NCI-H2029 (cell line): ENCODE results near the gene ESRRA.
A peak's percentile ranks its signal among the peaks of the same experiment; 100 is the strongest.
"Not testable (repeated sequence)": the region's sequence is repeated elsewhere in the genome, so short reads cannot be mapped to it uniquely, and the experiment has no call there.

Source experiments
- DNase-seq: peaks from one replicate; lab custom pipeline; 2025; lab: John Stamatoyannopoulos, UW

ESRRA gene

GRCh38 chr11:64314146-64314804 is 9.0 kb downstream of the ESRRA start:
- no peak for DNase-seq

- no peak for DNase-seq
These were observed 9.7 kb downstream of the ESRRA start for GRCh38 chr11:64314805-64315561.

GRCh38 chr11:64315667-64316526 is 10.6 kb downstream of the ESRRA start:
- DNase-seq, result not testable (repeated sequence)

GRCh38 chr11:64316672-64317324 is 11.5 kb downstream of the ESRRA start:
- DNase-seq, result peak; percentile 73

GRCh38 chr11:64317325-64317960 is 12.1 kb downstream of the ESRRA start, which contains the start of gene TRMT112:
Gene TRMT112, minus strand, starts transcription at chr11:64317559. Its CDS starts 33 bp downstream, at chr11:64317526.
- DNase-seq, result peak; percentile 98

GRCh38 chr11:64317961-64318765 is 12.8 kb downstream of the ESRRA start, which contains the start of gene PRDX5:
Gene PRDX5, plus strand, starts transcription at chr11:64318121. Its CDS starts 95 bp downstream, at chr11:64318216.
- DNase-seq, result peak; percentile 97

- no peak for DNase-seq
These were observed 13.7 kb downstream of the ESRRA start for GRCh38 chr11:64318766-64319761.

- no peak for DNase-seq
These were observed 15.2 kb downstream of the ESRRA start for GRCh38 chr11:64320556-64320955.

- no peak for DNase-seq
These were observed 15.7 kb downstream of the ESRRA start for GRCh38 chr11:64321026-64321425.

- DNase-seq, result peak; percentile 73
These were observed 16.2 kb downstream of the ESRRA start for GRCh38 chr11:64321533-64321932.

GRCh38 chr11:64322925-64323260 is 17.6 kb downstream of the ESRRA start:
- no peak for DNase-seq

GRCh38 chr11:64323373-64323772 is 18.0 kb downstream of the ESRRA start:
- DNase-seq, result no peak

GRCh38 chr11:64323984-64324383 is 18.7 kb downstream of the ESRRA start:
- not testable (repeated sequence) for DNase-seq

- DNase-seq, result no peak
These were observed 19.6 kb downstream of the ESRRA start for GRCh38 chr11:64324692-64325469.

GRCh38 chr11:64327375-64327774 is 22.1 kb downstream of the ESRRA start:
- no peak for DNase-seq

- DNase-seq, result no peak
These were observed 22.7 kb downstream of the ESRRA start for GRCh38 chr11:64327993-64328392.

- DNase-seq, result no peak
These were observed 25.6 kb downstream of the ESRRA start for GRCh38 chr11:64330888-64331287.

- peak; percentile 82 for DNase-seq
These were observed 26.4 kb downstream of the ESRRA start for GRCh38 chr11:64331569-64332371.
